Small intestine (tissue), 7 donors: ENCODE measurements around the gene AFF3. TPM values are rescaled to one million over a fixed set of nuclear protein-coding genes. Genes with fewer than 3 reads are reported as not detected.

ENCODE experiments used
- DNase-seq, 2 donors: peaks; one replicate each; pipeline versions ENCODE4 v3.0.0 to v3.0.0-alpha.2; 2013
- FAIRE-seq: peaks from 2 replicates; lab custom pipeline; 2012; peaks lifted over from hg19 to GRCh38; lab: Jason Lieb, UNC
- H3K27ac ChIP-seq, 3 donors: one replicate each; pipeline ENCODE4 v1.5.1; 2013; ENCODE audit warnings: low read length in 2 of 3, mild to moderate bottlenecking in 2 of 3, control low read depth in 1 of 3, inconsistent platforms in 1 of 3, low read depth in 1 of 3, moderate library complexity in 1 of 3
- H3K27me3 ChIP-seq, 3 donors: one replicate each; pipeline ENCODE4 v1.6.1; 2013; ENCODE audit warnings: low read length in 3 of 3, inconsistent platforms in 1 of 3; ENCODE audit not compliant: control insufficient read depth in 3 of 3, insufficient read depth in 3 of 3
- H3K36me3 ChIP-seq, 3 donors: one replicate each; pipeline ENCODE4 v1.6.1; 2013; ENCODE audit warnings: low read length in 3 of 3, inconsistent platforms in 1 of 3, low read depth in 1 of 3, mild to moderate bottlenecking in 1 of 3, moderate library complexity in 1 of 3; ENCODE audit not compliant: control insufficient read depth in 3 of 3, insufficient read depth in 2 of 3
- H3K4me1 ChIP-seq, 3 donors: one replicate each; pipeline ENCODE4 v1.6.1; 2013; ENCODE audit warnings: low read length in 2 of 3, inconsistent platforms in 1 of 3, low read depth in 1 of 3, mild to moderate bottlenecking in 1 of 3, moderate library complexity in 1 of 3; ENCODE audit not compliant: control insufficient read depth in 3 of 3, insufficient read depth in 2 of 3
- H3K4me3 ChIP-seq, 3 donors: one replicate each; pipeline ENCODE4 v1.5.1; 2013; ENCODE audit warnings: low read length in 3 of 3, control low read depth in 1 of 3, inconsistent platforms in 1 of 3, low read depth in 1 of 3, mild to moderate bottlenecking in 1 of 3, moderate library complexity in 1 of 3
- H3K9me3 ChIP-seq, 2 donors: one replicate each; pipeline ENCODE4 v1.6.1; 2013; ENCODE audit warnings: low read depth in 1 of 2, low read length in 1 of 2; ENCODE audit not compliant: control insufficient read depth in 2 of 2, insufficient read depth in 1 of 2
- WGBS, 3 donors: extraction: QIAGEN DNeasy Blood & Tissue Kit; methylation state at CpG; one replicate each; pipeline ENCODE4 v1.1.7; 2013; 5-methylcytosine and 5-hydroxymethylcytosine counted together
- polyA plus RNA-seq, 4 donors: library from polyadenylated mRNA; stranded (reverse) in 3 of 4; unstranded in 1 of 4; fragments of 200-250 nt in 3 of 4; fragments of 120-200 nt in 1 of 4; gene quantifications; one replicate each; pipeline versions ENCODE4 v1.2.1 to v1.2.3, GENCODE V29; 2013
- donor health status: healthy with polysubstance abuse.
- donor health status: control.
- donor health status: control.
- donor health status: Bipolar disorder and iron deficiency.
- donor health status: healthy.

Gene AFF3
- polyA plus RNA-seq, 4 donors: 0.27 to 3.2 (median 0.92) TPM; not detected in 1

- H3K4me1 ChIP-seq: peaks cover 0 to 6% (median 0%) of the 10 kb centered on the region in 3 donors
- no peaks in the 10 kb centered on the region for H3K36me3 ChIP-seq
- WGBS, 3 donors: 81 to 93% (median 88%) methylated on average over 2 of the region's 2 CpGs
- H3K4me3 ChIP-seq: no peak overlapping the region
- no peak for DNase-seq
- peaks cover 0 to 3% of the 10 kb centered on the region in 2 donors for H3K9me3 ChIP-seq
- FAIRE-seq: no peak
- no peaks in the 10 kb centered on the region for H3K27me3 ChIP-seq
- no peak overlapping the region for H3K27ac ChIP-seq
These were observed 496.4 kb downstream of the AFF3 start for GRCh38 chr2:99645960-99646359.

- Histone ChIP-seq H3K9me3 (peaks cover 0 to 3% of the 10 kb centered on the region in 2 donors), H3K36me3 (no peaks in the 10 kb centered on the region), H3K27me3 (no peaks in the 10 kb centered on the region), H3K4me3 (no peak overlapping the region), H3K27ac (no peak overlapping the region), H3K4me1 (peaks cover 0 to 6% (median 0%) of the 10 kb centered on the region in 3 donors)
- FAIRE-seq (no peak), DNase-seq (no peak)
- 57 to 75% (median 60%) methylated on average over 5 of the region's 5 CpGs for WGBS, 3 donors
These were observed 498.0 kb downstream of the AFF3 start for GRCh38 chr2:99644419-99644787.

GRCh38 chr2:99643787-99644418 lies 498.5 kb downstream of the AFF3 start:
- no peak overlapping the region for H3K4me3 ChIP-seq
- no peaks in the 10 kb centered on the region for H3K36me3 ChIP-seq
- FAIRE-seq (no peak), DNase-seq (no peak)
- WGBS, 3 donors: 71 to 81% (median 76%) methylated on average over 9 of the region's 9 CpGs
- H3K27me3 ChIP-seq: no peaks in the 10 kb centered on the region
- no peak overlapping the region for H3K27ac ChIP-seq
- H3K9me3 ChIP-seq: peaks cover 0 to 3% of the 10 kb centered on the region in 2 donors
- peaks cover 0 to 6% (median 0%) of the 10 kb centered on the region in 3 donors for H3K4me1 ChIP-seq

GRCh38 chr2:99641999-99642398 lies 500.4 kb downstream of the AFF3 start:
- Histone ChIP-seq H3K27ac (no peak overlapping the region), H3K9me3 (no peaks in the 10 kb centered on the region), H3K27me3 (no peaks in the 10 kb centered on the region), H3K4me1 (no peaks in the 10 kb centered on the region), H3K4me3 (no peak overlapping the region), H3K36me3 (no peaks in the 10 kb centered on the region)
- DNase-seq (no peak), FAIRE-seq (no peak)
- 87 to 92% (median 91%) methylated on average over 4 of the region's 4 CpGs for WGBS, 3 donors

GRCh38 chr2:99640635-99641151 lies 501.7 kb downstream of the AFF3 start:
- Histone ChIP-seq H3K4me3 (no peak overlapping the region), H3K27me3 (no peaks in the 10 kb centered on the region), H3K4me1 (no peaks in the 10 kb centered on the region), H3K9me3 (no peaks in the 10 kb centered on the region), H3K27ac (no peak overlapping the region), H3K36me3 (no peaks in the 10 kb centered on the region)
- 89 to 90% (median 89%) methylated on average over 5 of the region's 5 CpGs for WGBS, 3 donors
- DNase-seq (no peak), FAIRE-seq (no peak)

- H3K9me3 ChIP-seq: no peaks in the 10 kb centered on the region
- no peak overlapping the region for H3K4me3 ChIP-seq
- H3K27me3 ChIP-seq: no peaks in the 10 kb centered on the region
- 46 to 66% (median 49%) methylated on average over 4 of the region's 4 CpGs for WGBS, 3 donors
- H3K36me3 ChIP-seq: no peaks in the 10 kb centered on the region
- FAIRE-seq: no peak
- H3K27ac ChIP-seq: no peak overlapping the region
- no peak for DNase-seq
- H3K4me1 ChIP-seq: no peaks in the 10 kb centered on the region
These were observed 503.6 kb downstream of the AFF3 start for GRCh38 chr2:99638791-99639190.

GRCh38 chr2:99637159-99637697 lies 505.2 kb downstream of the AFF3 start:
- H3K36me3 ChIP-seq: no peaks in the 10 kb centered on the region
- peaks cover 0 to 4% of the 10 kb centered on the region in 2 donors for H3K9me3 ChIP-seq
- H3K4me3 ChIP-seq: no peak overlapping the region
- no peak overlapping the region for H3K27ac ChIP-seq
- 69 to 80% (median 70%) methylated on average over 7 of the region's 7 CpGs for WGBS, 3 donors
- no peaks in the 10 kb centered on the region for H3K4me1 ChIP-seq
- DNase-seq (no peak), FAIRE-seq (no peak)
- no peaks in the 10 kb centered on the region for H3K27me3 ChIP-seq

GRCh38 chr2:99636144-99637034 lies 506.0 kb downstream of the AFF3 start:
- no peak overlapping the region for H3K4me3 ChIP-seq

More at GRCh38 chr2:99636144-99637034, 506.0 kb downstream of the AFF3 start:
- FAIRE-seq (no peak), DNase-seq (no peak)
- H3K27me3 ChIP-seq: no peaks in the 10 kb centered on the region
- H3K27ac ChIP-seq: no peak overlapping the region
- H3K9me3 ChIP-seq: peaks cover 0 to 4% of the 10 kb centered on the region in 2 donors
- H3K4me1 ChIP-seq: no peaks in the 10 kb centered on the region
- H3K36me3 ChIP-seq: no peaks in the 10 kb centered on the region
- WGBS, 3 donors: 60 to 75% (median 67%) methylated on average over 19 of the region's 19 CpGs
